ENCODE measurements around the gene LINGO4.

DNA sequence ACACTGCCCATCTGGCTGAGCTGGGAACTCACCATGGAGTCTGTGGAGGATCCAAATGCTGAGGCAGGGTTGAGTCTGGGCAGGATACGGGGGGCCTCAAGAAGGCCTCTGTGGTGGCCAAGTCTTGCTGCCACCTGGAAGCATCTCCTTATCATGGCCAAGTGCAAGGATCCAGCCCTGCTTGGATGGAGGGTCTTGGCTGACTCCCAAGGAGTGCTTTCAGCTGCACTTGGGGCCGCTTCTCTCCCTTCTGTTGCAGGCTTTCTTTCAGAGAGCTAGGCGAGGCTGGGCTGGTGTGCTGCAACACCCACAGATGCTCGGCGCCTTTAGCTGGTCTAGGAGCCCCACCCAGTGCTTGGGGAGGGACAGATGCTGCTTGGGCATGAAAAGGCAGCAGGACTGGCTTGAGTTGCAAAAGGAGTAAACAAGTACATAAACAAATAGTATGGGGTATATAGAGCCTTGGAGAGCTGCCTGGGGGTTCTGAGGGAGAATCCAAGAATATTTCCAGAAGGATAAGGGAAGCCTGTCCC lies 48.3 kb upstream of the LINGO4 start, which contains the start of gene THEM5:
- TF ChIP-seq POLR2A (IDR thresholded peaks at IDR 0.05; ENCODE audit: low read length): no peak
- TF ChIP-seq GATA1 (IDR thresholded peaks at IDR 0.05; ENCODE audit: low read depth, low read length): no peak

All from erythroblast (primary cell).